HG02798 (cell line): Measurements from ENCODE around the gene MVB12B.
"Not testable (repeated sequence)": the region's sequence is repeated elsewhere in the genome, so short reads cannot be mapped to it uniquely, and the experiment has no call there.

Experiments
- ATAC-seq: cut with Tn5 transposase; IDR thresholded peaks from one replicate; pipeline ENCODE4 v1.9.1; 2021; ENCODE audit warnings: mild to moderate bottlenecking; ENCODE audit not compliant: unreplicated experiment, poor library complexity

MVB12B gene

GRCh38 chr9:126546036-126546435 is 219.4 kb downstream of the MVB12B start:
- no peak for ATAC-seq

- ATAC-seq, result no peak
Measured at GRCh38 chr9:126548312-126548711, 221.7 kb downstream of the MVB12B start.

GRCh38 chr9:126549246-126550006 is 222.8 kb downstream of the MVB12B start:
- no peak for ATAC-seq

GRCh38 chr9:126550891-126551351 is 224.3 kb downstream of the MVB12B start:
- no peak for ATAC-seq

- no peak for ATAC-seq
Measured at GRCh38 chr9:126551812-126552211, 225.2 kb downstream of the MVB12B start.

- no peak for ATAC-seq
Measured at GRCh38 chr9:126554292-126554691, 227.7 kb downstream of the MVB12B start.

GRCh38 chr9:126555421-126555820 is 228.8 kb downstream of the MVB12B start:
- ATAC-seq, result not testable (repeated sequence)
